Measurements from ENCODE around the gene TMEM212. TPM values are rescaled to one million over a fixed set of nuclear protein-coding genes. Genes with fewer than 3 reads are reported as not detected.

The TMEM212 gene
- total and polyA plus RNA-seq, 9 of the 15 experiments (the other 6 are each of a cell fraction or from before 2014, with no cell fraction given), result not detected

- no peaks in the 10 kb centered on the region for H3K27me3 ChIP-seq (ENCODE audit: control insufficient read depth in 2 of 2, insufficient read depth in 2 of 2, low read length in 2 of 2)
- H3K79me2 ChIP-seq (ENCODE audit: control insufficient read depth, insufficient read depth, low read length), result no peaks in the 10 kb centered on the region
- H3K27ac ChIP-seq (ENCODE audit: extremely low read depth, low read depth, low read length), result no peak overlapping the region
- BruUV-seq (replicated peaks), result no TSS peak
- POLR2A ChIA-PET, result interaction anchor here (0.6 to 1.4 kb wide), 3 partner anchors 20 to 645 kb away, joined by 3 read pairs; partner anchors contain the start of gene PLD1
- H3K9ac ChIP-seq (ENCODE audit: insufficient read depth in 1 of 2, low read depth in 2 of 2, low read length in 2 of 2), result no peak overlapping the region
- no peak overlapping the region; the same call in 1 of the 2 replicates for H2AFZ ChIP-seq (ENCODE audit: low read depth, low read length)
- H3K36me3 ChIP-seq (ENCODE audit: control insufficient read depth, insufficient read depth, low read length), result no peaks in the 10 kb centered on the region
- H3K9me3 ChIP-seq (replicated peaks; ENCODE audit: control insufficient read depth, insufficient read depth, low read depth, low read length), result no peaks in the 10 kb centered on the region
- CTCF ChIA-PET (ENCODE audit: low intra/inter-chr PET ratio), result no interaction called here
- intact Hi-C loops (cut with micrococcal nuclease) (loop anchor here (1.0 to 10.0 kb wide), 4 partner anchors 58 to 644 kb away; no protein-coding TSS in a partner anchor), in situ Hi-C loops (cut with MboI) (no loop called here)
- H3K9me1 ChIP-seq (ENCODE audit: control insufficient read depth, insufficient read depth, low read length), result no peaks in the 10 kb centered on the region
- FAIRE-seq, result no peak
- DNase-seq (ENCODE audit: extremely low read depth in 1 of 4, low spot score in 3 of 4), result no peak
- no peak overlapping the region for H3K4me2 ChIP-seq (ENCODE audit: insufficient read depth, low read length)
- H4K20me1 ChIP-seq (replicated peaks; ENCODE audit: control insufficient read depth, insufficient read depth, low read length), result no peaks in the 10 kb centered on the region
- H3K4me3 ChIP-seq, result no peak overlapping the region
- ATAC-seq, result no peak
- TF ChIP-seq NELFE (IDR thresholded peaks at IDR 0.05; ENCODE audit: insufficient read depth, insufficient read length), result no peak
- TF ChIP-seq CEBPG (CRISPR knock-in tag; IDR thresholded peaks at IDR 0.05), result no peak
- TF ChIP-seq CEBPG (tag; conservative IDR thresholded peaks at IDR 0.05 in 1 of 2, IDR thresholded peaks at IDR 0.05 in 1 of 2), result no peak
- TF ChIP-seq ZNF184 (CRISPR knock-in tag; IDR thresholded peaks at IDR 0.05), result no peak
- TF ChIP-seq CUX1 (CRISPR knock-in tag; IDR thresholded peaks at IDR 0.05), result no peak
- TF ChIP-seq EHMT2 (IDR thresholded peaks at IDR 0.05), result no peak
- H3K4me1 ChIP-seq (replicated peaks in 1 of 2; ENCODE audit: control insufficient read depth in 2 of 2, insufficient read depth in 2 of 2, low read length in 2 of 2), result peaks cover 0 to 15% of the 10 kb centered on the region in 2 experiments; a peak in 3 of 5 replicates
Observed at GRCh38 chr3:171830518-171830875, 12.7 kb upstream of the TMEM212 start.
